Liver (tissue), 9 donors: Measurements from ENCODE around the gene MRRF. TPM values are rescaled to one million over a fixed set of nuclear protein-coding genes. Genes with fewer than 3 reads are reported as not detected.

ENCODE experiments used
- DNase-seq: peaks from one replicate; pipeline ENCODE4 v3.0.0-alpha.2; 2017; ENCODE audit warnings: low spot score
- H3K27ac ChIP-seq, 2 donors: one replicate each; pipeline ENCODE4 v1.7.0; 2013; ENCODE audit warnings: inconsistent platforms in 2 of 2, low read length in 2 of 2, control low read depth in 1 of 2, low read depth in 1 of 2, mild to moderate bottlenecking in 1 of 2
- H3K27me3 ChIP-seq, 4 donors: one replicate each; pipeline versions ENCODE4 v1.6.1 to v1.7.0; 2013; ENCODE audit warnings: low read length in 3 of 4, inconsistent platforms in 1 of 4, mild to moderate bottlenecking in 1 of 4, moderate library complexity in 1 of 4; ENCODE audit not compliant: control insufficient read depth in 4 of 4, insufficient read depth in 4 of 4
- H3K36me3 ChIP-seq, 4 donors: one replicate each; pipeline versions ENCODE4 v1.6.1 to v1.7.0; 2013; ENCODE audit warnings: low read length in 3 of 4, mild to moderate bottlenecking in 3 of 4, low read depth in 1 of 4, moderate library complexity in 1 of 4; ENCODE audit not compliant: control insufficient read depth in 4 of 4, insufficient read depth in 3 of 4
- H3K4me1 ChIP-seq, 4 donors: one replicate each; pipeline versions ENCODE4 v1.6.1 to v1.7.0; 2013; ENCODE audit warnings: low read length in 3 of 4, mild to moderate bottlenecking in 3 of 4, moderate library complexity in 1 of 4; ENCODE audit not compliant: control insufficient read depth in 4 of 4, insufficient read depth in 4 of 4
- H3K4me3 ChIP-seq, 3 donors: one replicate each; pipeline versions ENCODE4 v1.6.1 to v1.7.0; 2013; ENCODE audit warnings: low read length in 3 of 3, control low read depth in 1 of 3, low read depth in 1 of 3, mild to moderate bottlenecking in 1 of 3
- H3K9ac ChIP-seq, 2 donors: one replicate each; pipeline ENCODE4 v1.7.0; 2013; ENCODE audit warnings: low read length in 2 of 2, mild to moderate bottlenecking in 2 of 2, moderate library complexity in 2 of 2, control low read depth in 1 of 2, low read depth in 1 of 2
- H3K9me3 ChIP-seq, 4 donors: one replicate each; pipeline versions ENCODE4 v1.6.1 to v1.7.0; 2013; ENCODE audit warnings: low read length in 3 of 4; ENCODE audit not compliant: control insufficient read depth in 4 of 4
- EGR1 ChIP-seq, 2 donors: IDR thresholded peaks; 2 replicates each; pipeline ENCODE4 v1.6.1; 2016 to 2018; ENCODE audit warnings: antibody characterized with exemption in 2 of 2, low read depth in 2 of 2
- GABPA ChIP-seq, 2 donors: IDR thresholded peaks in 1 of 2; conservative IDR thresholded peaks in 1 of 2; 2 replicates each; pipeline ENCODE4 v1.6.1; 2016; ENCODE audit warnings: antibody characterized with exemption in 2 of 2, mild to moderate bottlenecking in 1 of 2, moderate library complexity in 1 of 2
- NR2F2 ChIP-seq: IDR thresholded peaks from 2 replicates; pipeline ENCODE4 v1.6.1; 2016; ENCODE audit warnings: antibody characterized with exemption
- RAD21 ChIP-seq, 2 donors: IDR thresholded peaks; 2 replicates each; pipeline ENCODE4 v1.6.1; 2016; ENCODE audit warnings: antibody characterized with exemption in 2 of 2, mild to moderate bottlenecking in 2 of 2
- RXRA ChIP-seq, 2 donors: IDR thresholded peaks; 2 replicates each; pipeline ENCODE4 v1.6.1; 2017 to 2018; ENCODE audit warnings: antibody characterized with exemption in 2 of 2, mild to moderate bottlenecking in 1 of 2
- SP1 ChIP-seq: IDR thresholded peaks from 2 replicates; pipeline ENCODE4 v1.6.1; 2018; ENCODE audit warnings: antibody characterized with exemption, mild to moderate bottlenecking
- WGBS: extraction: QIAGEN DNeasy Blood & Tissue Kit; methylation state at CpG from one replicate; pipeline ENCODE4 v1.1.7; 2013; 5-methylcytosine and 5-hydroxymethylcytosine counted together
- polyA plus RNA-seq, 2 donors: library from polyadenylated mRNA; stranded (reverse) in 1 of 2; unstranded in 1 of 2; fragments of 200-250 nt in 1 of 2; fragments of >200 nt in 1 of 2; fragmentation: Nextera tagmentation in 1 of 2; extraction: Ambion mirVana in 1 of 2; gene quantifications; one replicate each; pipeline versions ENCODE4 v1.2.1 to v1.2.3, GENCODE V29; 2013 to 2015
- total RNA-seq, 2 donors: library from RNA; depleted of rRNA; stranded (reverse); fragments of >200 nt; gene quantifications; one replicate each; pipeline ENCODE4 v1.2.3, GENCODE V29; 2014
- TF ChIP-seq, protein P1 (sequence below): IDR thresholded peaks from 2 replicates; pipeline ENCODE4 v1.6.1; 2016; ENCODE audit warnings: antibody characterized with exemption
- TF ChIP-seq, protein P2 (sequence below): IDR thresholded peaks from 2 replicates; pipeline ENCODE4 v1.6.1; 2016; ENCODE audit warnings: antibody characterized with exemption
- TF ChIP-seq, protein P3 (sequence below): fragments of 150-350 bp; IDR thresholded peaks from 2 replicates; pipeline ENCODE4 v1.5.1; 2017; ENCODE audit warnings: improper control_type of control experiment, low read depth, low read length; ENCODE audit not compliant: missing input control
- TF ChIP-seq, protein P4 (sequence below): IDR thresholded peaks from 2 replicates; pipeline ENCODE4 v1.6.1; 2016; ENCODE audit warnings: antibody characterized with exemption, mild to moderate bottlenecking
- donor health status: healthy.
- donor health status: healthy.
- donor health status: healthy.
- donor health status: healthy.
- donor health status: healthy.

Gene MRRF
- total and polyA plus RNA-seq, 4 donors, result 15.4 to 30.9 (median 22.3) TPM

DNA sequence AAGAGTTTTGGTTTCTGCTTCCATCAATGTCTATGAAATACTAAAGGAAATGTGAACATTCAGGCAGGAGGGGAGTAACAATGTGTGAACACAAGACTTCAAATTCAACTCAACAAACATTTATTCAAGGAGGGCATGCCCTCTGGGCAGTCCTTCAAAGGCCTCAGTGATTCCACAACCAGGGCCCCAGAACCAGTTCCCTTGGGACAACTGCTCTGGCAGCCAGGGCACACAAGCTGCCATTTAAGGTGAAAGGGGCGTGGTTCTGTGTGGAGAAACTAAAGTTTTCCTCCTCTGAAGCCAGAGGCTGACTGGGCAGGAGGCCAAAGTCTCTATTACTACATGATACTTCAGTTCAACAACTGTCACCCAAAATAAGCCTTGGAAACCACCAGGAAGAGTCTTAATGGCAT lies 3.2 kb upstream of the MRRF start:
- Histone ChIP-seq H3K4me1 (peaks cover 5 to 37% (median 21%) of the 10 kb centered on the region in 4 donors), H3K27ac (no peak overlapping the region), H3K9ac (no peak overlapping the region), H3K36me3 (peaks cover 2 to 17% (median 12%) of the 10 kb centered on the region in 4 donors), H3K27me3 (no peaks in the 10 kb centered on the region), H3K4me3 (no peak overlapping the region), H3K9me3 (no peaks in the 10 kb centered on the region)
- DNase-seq, result no peak
- TF ChIP-seq RAD21 (IDR thresholded peaks at IDR 0.05), result no peak
- TF ChIP-seq, protein P1, sequence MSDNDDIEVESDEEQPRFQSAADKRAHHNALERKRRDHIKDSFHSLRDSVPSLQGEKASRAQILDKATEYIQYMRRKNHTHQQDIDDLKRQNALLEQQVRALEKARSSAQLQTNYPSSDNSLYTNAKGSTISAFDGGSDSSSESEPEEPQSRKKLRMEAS, result no peak
- TF ChIP-seq, protein P2, sequence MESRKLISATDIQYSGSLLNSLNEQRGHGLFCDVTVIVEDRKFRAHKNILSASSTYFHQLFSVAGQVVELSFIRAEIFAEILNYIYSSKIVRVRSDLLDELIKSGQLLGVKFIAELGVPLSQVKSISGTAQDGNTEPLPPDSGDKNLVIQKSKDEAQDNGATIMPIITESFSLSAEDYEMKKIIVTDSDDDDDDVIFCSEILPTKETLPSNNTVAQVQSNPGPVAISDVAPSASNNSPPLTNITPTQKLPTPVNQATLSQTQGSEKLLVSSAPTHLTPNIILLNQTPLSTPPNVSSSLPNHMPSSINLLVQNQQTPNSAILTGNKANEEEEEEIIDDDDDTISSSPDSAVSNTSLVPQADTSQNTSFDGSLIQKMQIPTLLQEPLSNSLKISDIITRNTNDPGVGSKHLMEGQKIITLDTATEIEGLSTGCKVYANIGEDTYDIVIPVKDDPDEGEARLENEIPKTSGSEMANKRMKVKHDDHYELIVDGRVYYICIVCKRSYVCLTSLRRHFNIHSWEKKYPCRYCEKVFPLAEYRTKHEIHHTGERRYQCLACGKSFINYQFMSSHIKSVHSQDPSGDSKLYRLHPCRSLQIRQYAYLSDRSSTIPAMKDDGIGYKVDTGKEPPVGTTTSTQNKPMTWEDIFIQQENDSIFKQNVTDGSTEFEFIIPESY, result no peak
- TF ChIP-seq, protein P3, sequence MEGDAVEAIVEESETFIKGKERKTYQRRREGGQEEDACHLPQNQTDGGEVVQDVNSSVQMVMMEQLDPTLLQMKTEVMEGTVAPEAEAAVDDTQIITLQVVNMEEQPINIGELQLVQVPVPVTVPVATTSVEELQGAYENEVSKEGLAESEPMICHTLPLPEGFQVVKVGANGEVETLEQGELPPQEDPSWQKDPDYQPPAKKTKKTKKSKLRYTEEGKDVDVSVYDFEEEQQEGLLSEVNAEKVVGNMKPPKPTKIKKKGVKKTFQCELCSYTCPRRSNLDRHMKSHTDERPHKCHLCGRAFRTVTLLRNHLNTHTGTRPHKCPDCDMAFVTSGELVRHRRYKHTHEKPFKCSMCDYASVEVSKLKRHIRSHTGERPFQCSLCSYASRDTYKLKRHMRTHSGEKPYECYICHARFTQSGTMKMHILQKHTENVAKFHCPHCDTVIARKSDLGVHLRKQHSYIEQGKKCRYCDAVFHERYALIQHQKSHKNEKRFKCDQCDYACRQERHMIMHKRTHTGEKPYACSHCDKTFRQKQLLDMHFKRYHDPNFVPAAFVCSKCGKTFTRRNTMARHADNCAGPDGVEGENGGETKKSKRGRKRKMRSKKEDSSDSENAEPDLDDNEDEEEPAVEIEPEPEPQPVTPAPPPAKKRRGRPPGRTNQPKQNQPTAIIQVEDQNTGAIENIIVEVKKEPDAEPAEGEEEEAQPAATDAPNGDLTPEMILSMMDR, result no peak
- TF ChIP-seq GABPA (IDR thresholded peaks at IDR 0.05 in 1 of 2, conservative IDR thresholded peaks at IDR 0.05 in 1 of 2), result no peak
- WGBS, result 40% methylated on average over 1 of the region's 1 CpG

DNA sequence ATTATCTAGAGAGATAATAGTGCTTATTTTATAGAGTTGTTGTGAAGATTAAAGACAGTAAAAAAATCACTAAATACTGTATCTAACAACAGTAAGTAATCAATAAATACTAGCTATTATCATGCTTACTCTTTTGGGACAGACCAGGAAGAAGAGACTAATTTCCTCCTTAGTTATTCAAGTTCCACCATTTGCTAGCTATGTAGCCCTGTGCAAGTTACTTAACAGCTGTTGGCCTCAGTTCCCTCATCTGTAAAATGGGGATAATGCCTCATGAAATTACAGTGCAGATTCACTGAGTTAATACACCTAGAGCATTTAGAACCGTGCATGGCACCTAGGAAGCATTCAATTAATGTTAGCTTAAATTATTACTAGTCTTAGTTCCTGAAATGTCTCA lies 2.6 kb upstream of the MRRF start:
- no peaks in the 10 kb centered on the region for H3K9me3 ChIP-seq
- peaks cover 5 to 37% (median 21%) of the 10 kb centered on the region in 4 donors for H3K4me1 ChIP-seq
- no peak overlapping the region for H3K4me3 ChIP-seq
- DNase-seq, result no peak
- 95% methylated on average over 1 of the region's 1 CpG for WGBS
- H3K27ac ChIP-seq, result no peak overlapping the region
- no peak overlapping the region for H3K9ac ChIP-seq
- peaks cover 2 to 17% (median 12%) of the 10 kb centered on the region in 4 donors for H3K36me3 ChIP-seq
- no peaks in the 10 kb centered on the region for H3K27me3 ChIP-seq
- no peak for TF ChIP-seq RXRA (IDR thresholded peaks at IDR 0.05)
- TF ChIP-seq, protein P4, sequence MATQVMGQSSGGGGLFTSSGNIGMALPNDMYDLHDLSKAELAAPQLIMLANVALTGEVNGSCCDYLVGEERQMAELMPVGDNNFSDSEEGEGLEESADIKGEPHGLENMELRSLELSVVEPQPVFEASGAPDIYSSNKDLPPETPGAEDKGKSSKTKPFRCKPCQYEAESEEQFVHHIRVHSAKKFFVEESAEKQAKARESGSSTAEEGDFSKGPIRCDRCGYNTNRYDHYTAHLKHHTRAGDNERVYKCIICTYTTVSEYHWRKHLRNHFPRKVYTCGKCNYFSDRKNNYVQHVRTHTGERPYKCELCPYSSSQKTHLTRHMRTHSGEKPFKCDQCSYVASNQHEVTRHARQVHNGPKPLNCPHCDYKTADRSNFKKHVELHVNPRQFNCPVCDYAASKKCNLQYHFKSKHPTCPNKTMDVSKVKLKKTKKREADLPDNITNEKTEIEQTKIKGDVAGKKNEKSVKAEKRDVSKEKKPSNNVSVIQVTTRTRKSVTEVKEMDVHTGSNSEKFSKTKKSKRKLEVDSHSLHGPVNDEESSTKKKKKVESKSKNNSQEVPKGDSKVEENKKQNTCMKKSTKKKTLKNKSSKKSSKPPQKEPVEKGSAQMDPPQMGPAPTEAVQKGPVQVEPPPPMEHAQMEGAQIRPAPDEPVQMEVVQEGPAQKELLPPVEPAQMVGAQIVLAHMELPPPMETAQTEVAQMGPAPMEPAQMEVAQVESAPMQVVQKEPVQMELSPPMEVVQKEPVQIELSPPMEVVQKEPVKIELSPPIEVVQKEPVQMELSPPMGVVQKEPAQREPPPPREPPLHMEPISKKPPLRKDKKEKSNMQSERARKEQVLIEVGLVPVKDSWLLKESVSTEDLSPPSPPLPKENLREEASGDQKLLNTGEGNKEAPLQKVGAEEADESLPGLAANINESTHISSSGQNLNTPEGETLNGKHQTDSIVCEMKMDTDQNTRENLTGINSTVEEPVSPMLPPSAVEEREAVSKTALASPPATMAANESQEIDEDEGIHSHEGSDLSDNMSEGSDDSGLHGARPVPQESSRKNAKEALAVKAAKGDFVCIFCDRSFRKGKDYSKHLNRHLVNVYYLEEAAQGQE, result no peak
- TF ChIP-seq, protein P2, result no peak
- no peak for TF ChIP-seq EGR1 (IDR thresholded peaks at IDR 0.05; ENCODE audit: low read depth in 2 of 2)
- no peak for TF ChIP-seq NR2F2
- no peak for TF ChIP-seq SP1
- TF ChIP-seq, protein P1, result no peak
